HG03097 (cell line): Measurements from ENCODE around the gene GAN.
"Not testable (repeated sequence)": the region's sequence is repeated elsewhere in the genome, so short reads cannot be mapped to it uniquely, and the experiment has no call there.

Source experiments
- ATAC-seq: cut with Tn5 transposase; IDR thresholded peaks from one replicate; pipeline ENCODE4 v1.9.1; 2021; ENCODE audit not compliant: unreplicated experiment, low FRiP score

The GAN gene

GRCh38 chr16:81394966-81395655 lies 80.3 kb downstream of the GAN start:
- ATAC-seq = no peak

DNA sequence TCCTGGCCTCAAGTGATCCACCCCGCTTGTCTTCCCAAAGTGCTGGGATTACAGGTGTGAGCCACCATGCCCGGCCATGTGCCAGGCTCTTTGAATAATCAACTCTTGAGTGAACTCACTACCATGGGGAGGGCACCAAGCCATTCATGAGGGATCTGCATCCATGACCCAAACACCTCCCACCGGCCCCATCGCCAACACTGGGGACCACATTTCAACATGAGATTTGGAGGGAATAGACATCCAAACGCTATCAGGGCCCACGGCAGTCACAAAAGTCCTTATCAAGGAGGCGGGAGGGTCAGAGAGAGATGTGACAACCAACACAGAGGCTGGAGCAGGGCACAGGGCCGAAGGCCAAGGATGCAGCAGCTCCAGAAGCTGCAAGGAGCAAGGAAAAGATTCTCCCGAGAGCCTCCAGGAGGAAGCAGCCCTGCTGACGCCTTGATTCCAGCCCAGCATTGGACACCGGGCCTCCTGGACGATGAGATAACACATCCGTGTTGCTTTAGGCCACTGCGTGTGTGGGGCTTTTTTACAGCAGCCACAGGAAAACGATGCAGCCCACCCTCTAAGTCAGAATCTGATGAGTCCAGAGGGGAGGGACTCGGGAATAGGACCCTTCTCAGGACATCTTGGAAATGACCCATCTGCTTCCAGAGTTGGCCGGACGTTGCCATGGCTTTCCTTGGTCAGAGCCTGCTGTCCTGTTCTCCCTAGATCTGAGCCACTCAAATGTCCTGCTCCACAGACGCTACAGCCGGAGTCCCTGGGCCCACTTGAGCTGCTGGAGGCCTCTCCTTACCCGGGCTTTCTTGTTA lies 82.5 kb downstream of the GAN start:
- ATAC-seq = no peak

DNA sequence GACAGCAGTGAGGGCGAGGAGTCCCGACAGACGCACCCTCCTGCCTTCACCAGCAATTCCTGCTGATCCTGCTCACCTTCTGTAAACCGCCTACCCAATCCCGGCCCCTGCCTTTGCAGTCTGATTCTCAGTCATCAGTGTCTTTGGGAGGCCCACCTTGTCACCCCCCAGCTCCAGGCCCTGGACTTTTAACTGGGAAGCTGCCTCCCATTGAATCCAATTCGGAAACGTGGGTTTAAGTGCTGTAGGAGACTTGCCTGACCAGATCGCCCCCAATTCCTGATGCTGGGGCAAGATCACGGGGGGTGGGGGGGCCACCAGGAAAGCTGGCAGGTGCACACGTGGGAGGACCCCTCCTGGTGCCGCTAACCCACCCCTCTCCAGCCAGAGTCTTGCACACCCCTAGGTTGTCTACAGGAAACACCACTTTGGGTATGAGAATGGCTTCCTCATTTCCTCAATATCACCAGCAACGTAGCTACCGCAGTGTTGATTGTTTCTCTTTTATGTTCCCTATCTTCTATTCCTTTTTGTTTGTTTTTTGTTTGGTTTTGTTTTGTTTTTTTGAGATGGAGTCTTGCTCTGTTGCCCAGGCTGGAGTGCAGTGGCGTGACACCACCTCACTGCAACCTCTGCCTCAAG lies 83.2 kb downstream of the GAN start:
- ATAC-seq = no peak

DNA sequence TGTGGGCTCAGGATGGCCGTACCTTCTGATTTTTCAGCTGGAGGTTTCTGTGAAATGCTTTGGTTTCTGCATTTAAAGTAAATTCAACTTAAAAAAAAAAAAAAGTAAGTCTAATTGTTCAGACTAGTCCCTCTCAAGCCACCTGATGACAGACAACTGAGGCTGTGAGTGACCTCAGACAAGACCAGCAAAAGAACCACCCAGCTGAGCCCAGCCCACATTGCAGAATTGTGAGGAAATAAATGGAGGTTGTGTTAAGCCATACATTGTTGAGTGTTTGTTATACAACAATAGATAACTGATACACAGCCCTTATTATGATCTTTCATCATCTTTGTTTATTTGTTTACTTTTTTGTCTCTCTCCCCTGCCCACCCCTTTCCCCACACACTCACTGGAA lies 85.1 kb downstream of the GAN start:
- no peak for ATAC-seq

DNA sequence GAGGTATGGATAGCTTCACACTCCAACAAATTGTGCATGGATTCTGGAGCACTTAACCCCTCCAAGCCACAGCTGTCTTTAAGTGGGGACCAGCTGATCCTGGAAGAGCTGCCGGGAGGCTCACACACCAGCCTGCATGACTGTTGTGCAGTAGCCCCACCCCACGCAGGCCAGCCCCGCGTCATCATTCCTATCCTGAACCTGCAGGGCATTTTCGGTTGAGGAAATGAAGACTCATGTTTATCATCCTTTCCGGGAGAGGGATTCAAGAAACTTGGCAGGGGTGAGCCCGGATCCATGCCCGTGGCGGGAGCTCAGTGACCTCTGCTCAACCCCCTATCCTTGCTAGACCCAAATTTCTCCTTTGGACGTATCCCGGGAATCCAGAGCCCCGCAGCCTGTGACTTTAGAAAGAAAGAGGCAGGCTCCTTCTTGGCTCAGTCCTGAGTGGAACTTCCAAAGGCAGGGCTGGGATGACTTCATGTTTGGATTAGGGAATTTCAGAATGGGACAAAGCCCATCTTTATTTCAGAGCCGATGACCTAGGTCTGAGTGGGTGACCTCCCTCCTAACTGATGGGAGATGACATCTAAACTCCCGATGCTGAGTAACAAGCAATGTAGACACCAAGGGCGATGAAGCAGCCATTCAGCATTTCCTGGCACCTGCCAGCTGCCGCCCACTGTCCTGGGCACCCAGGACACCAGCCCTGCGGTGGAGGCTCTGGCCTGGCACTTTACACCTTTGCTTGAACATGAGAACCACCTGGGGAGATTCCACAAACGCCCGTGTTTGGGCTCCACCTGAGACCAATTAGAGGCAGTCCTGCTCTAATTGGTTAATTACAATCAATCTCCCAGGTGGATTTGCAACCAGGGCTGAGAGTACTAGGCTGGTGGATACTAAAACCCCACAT lies 86.5 kb downstream of the GAN start:
- no peak for ATAC-seq

- ATAC-seq = no peak
These were observed 88.4 kb downstream of the GAN start for GRCh38 chr16:81403208-81403600.

DNA sequence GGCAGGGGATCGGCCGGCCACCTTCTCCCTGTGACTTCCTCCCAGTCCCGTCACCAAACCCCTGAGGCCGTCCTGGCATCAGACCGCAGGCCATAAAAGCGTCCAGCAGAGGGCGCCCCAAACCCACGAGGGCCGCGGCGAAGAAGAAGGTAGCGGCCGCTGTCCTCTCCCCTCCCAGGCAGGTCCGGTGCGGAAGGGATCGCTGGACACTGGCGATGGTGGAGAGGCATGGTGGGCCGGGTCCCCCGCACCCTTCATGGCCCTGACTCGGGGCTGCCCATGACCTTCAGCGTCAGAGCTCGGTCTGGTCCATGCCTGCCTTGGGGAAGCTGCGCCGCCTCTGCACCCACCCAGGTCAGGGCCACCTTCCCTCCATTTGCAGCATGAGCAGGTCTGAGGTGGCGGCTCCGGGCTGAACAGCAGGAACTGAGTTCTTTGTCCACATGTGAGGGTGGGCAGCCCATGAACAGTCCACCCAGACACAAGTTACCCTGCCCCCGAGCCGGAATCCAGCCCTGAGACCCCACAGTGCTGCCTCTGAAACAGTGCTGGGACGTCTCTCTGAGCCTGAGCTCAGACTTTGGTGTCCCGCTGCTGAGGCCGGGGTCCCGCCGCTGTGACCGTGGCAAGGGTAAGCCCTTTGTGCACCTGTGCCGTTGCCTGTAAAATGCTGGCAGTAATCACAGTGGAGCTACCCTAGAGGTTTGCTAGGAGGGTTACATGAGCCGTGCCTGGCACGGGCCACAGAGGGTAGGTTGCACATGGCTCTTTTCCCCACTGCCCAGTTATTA lies 89.0 kb downstream of the GAN start:
- ATAC-seq = peak; percentile 57

DNA sequence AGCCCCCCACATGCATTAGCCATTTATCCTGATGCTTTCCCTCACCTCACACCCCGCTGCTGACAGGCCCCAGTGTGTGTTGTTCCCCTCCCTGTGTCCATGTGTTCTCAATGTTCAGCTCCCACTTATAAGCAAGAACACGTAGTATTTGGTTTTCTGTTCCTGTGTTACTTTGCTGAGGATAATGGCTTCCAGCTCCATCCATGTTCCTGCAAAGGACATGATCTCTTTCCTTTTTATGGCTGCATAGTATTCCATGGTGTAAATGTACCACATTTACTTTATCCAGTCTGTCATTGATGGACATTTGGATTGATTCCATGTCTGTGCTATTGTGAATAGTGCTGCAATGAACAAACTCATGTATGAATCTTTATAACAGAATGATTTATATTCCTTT lies 90.2 kb downstream of the GAN start:
- ATAC-seq = not testable (repeated sequence)

- ATAC-seq = no peak
These were observed 90.9 kb downstream of the GAN start for GRCh38 chr16:81405702-81406113.

GRCh38 chr16:81408409-81408950 lies 93.7 kb downstream of the GAN start:
- ATAC-seq = no peak

DNA sequence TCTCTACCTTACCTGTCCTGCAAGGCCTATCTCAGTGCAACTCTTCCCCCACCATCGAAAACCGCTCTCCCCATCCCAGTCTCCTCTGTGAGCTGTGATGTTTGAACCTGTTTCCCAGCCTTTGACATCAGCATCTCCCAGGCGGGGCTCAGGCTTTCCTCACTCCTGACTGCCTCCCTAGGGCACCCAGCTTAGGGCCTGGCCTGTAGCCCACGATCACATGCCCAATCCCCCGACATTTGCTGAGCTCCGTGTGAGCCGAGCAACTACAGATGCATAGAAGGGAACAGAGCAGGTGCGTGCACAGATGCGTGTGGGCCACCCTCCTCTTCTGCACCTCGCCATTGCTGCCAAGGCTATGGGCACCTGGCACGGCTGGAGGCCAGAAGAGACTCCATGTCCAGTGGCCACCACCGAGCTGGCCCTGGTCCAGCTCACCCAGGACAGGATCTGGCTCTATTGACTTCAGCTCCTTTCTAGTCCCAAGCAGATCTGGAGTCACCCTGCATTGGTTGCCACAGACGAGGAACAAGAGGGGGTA lies 94.3 kb downstream of the GAN start:
- ATAC-seq = no peak

DNA sequence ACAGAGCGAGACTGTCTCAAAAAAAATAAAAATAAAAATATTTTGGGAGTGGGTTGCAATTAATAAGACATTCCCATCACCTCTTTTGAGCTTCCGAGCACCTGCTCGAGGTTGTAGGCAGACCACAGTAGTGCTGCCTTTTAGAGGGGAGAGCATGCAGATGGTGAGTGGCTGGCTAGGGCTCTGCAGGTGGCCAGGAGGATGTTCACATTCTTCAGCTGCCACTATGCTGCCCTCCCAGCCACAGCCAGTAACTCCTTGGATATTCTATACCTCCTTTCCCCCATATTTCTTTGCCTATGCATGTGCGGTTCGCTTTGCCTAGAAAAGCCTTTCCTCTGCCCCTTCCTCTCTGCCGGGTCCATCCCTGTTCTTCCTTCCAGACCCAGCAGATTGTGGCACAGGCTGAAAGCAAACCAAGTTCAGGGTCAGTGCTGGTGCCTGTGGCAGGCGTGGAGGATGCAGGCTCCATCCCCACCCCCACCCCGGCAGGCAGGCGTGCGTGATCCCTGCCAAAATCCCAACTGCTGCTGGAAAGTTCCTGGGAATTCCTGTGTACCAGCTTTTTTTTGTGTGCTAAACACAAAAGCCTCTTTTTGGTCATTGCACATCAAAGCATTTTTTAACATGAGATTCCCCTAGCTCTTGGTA lies 96.0 kb downstream of the GAN start:
- ATAC-seq = no peak

- ATAC-seq = no peak
These were observed 98.7 kb downstream of the GAN start for GRCh38 chr16:81413245-81413990.

DNA sequence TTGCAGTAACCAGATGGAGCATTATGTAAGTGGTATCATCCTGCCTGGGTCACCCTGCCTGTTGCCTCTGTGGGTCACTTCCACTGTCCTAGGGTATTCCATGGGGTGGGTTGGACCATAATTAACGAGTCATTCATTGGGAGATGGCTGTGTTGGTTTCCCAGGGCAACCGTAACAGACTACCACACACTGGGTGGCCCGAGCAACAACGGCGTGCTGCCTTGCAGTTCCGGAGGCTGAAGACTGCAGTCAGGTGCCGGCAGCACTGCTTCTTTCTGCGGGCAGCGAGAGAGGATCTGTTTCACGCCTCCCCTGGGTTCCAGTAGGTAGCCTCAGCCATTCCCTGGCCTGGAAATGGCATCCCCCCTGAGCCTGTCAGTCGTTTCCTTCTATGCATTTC lies 101.0 kb downstream of the GAN start:
- ATAC-seq = no peak

- ATAC-seq = no peak
These were observed 102.0 kb downstream of the GAN start for GRCh38 chr16:81416749-81417148.

- no peak for ATAC-seq
These were observed 102.4 kb downstream of the GAN start for GRCh38 chr16:81417210-81417609.

DNA sequence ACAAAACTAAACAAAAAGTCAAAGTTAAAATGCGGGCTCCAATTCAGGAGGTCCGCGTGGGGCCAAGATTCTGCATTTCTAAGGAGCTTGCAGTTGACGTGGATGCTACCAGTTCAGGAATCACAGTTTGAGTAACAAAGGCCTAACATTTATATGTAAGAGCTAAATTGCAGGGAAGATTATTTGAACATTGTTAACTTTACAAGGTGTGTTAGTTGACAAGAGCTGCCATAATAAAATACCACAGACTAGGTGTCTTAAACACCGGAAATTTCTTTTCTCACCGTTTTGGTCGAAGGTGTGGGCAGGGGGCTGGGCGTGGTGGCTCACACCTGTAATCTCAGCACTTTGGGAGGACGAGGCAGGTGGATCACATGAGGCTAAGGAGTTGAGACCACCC lies 105.0 kb downstream of the GAN start:
- ATAC-seq = no peak

GRCh38 chr16:81421126-81421525 lies 106.4 kb downstream of the GAN start:
- no peak for ATAC-seq
